Activated T-helper 2 cell treated with anti-CD3 and anti-CD28 coated beads, Interferon-gamma antibody, Interleukin-2, Interleukin-4, amounts not matched to agents 10 μg/mL and 5 μg/mL and 100 μg/mL, durations not matched to agents 14 hours and 24 hours and 36 hours (primary cell): ENCODE results near the gene GBE1. TPM values are rescaled to one million over a fixed set of nuclear protein-coding genes. Genes with fewer than 3 reads are reported as not detected.
"Not testable (repeated sequence)": the region's sequence is repeated elsewhere in the genome, so short reads cannot be mapped to it uniquely, and the experiment has no call there.

ENCODE experiments used
- DNase-seq: peaks from one replicate; pipeline ENCODE4 v3.0.0; 2021; ENCODE audit warnings: low spot score
- H3K27ac Mint-ChIP-seq: one replicate; pipeline ENCODE4 v1.8.0; 2021; ENCODE audit warnings: mixed read lengths
- H3K27me3 Mint-ChIP-seq: one replicate; pipeline ENCODE4 v1.8.0; 2021; ENCODE audit warnings: low read depth, mixed read lengths
- H3K36me3 Mint-ChIP-seq: one replicate; pipeline ENCODE4 v1.8.0; 2021; ENCODE audit warnings: low read depth, mixed read lengths
- H3K4me1 Mint-ChIP-seq: one replicate; pipeline ENCODE4 v1.8.0; 2021; ENCODE audit warnings: low read depth, mixed read lengths
- H3K4me3 Mint-ChIP-seq: one replicate; pipeline ENCODE4 v1.8.0; 2021; ENCODE audit warnings: low read depth, mild to moderate bottlenecking, moderate library complexity, mixed read lengths
- H3K9me3 Mint-ChIP-seq: one replicate; pipeline ENCODE4 v1.8.0; 2021; ENCODE audit warnings: mixed read lengths
- intact Hi-C: fragments of 100-400 bp; cut with micrococcal nuclease; formaldehyde crosslinking; loops from one replicate; pipeline ENCODE4 v1.15.1; 2023
- total RNA-seq: library from RNA; stranded (reverse); gene quantifications from 2 replicates; pipeline ENCODE4 v1.2.3, GENCODE V29; 2022

GBE1 gene
- total RNA-seq, 1 donor from 2014 or later: 55.1 TPM

DNA sequence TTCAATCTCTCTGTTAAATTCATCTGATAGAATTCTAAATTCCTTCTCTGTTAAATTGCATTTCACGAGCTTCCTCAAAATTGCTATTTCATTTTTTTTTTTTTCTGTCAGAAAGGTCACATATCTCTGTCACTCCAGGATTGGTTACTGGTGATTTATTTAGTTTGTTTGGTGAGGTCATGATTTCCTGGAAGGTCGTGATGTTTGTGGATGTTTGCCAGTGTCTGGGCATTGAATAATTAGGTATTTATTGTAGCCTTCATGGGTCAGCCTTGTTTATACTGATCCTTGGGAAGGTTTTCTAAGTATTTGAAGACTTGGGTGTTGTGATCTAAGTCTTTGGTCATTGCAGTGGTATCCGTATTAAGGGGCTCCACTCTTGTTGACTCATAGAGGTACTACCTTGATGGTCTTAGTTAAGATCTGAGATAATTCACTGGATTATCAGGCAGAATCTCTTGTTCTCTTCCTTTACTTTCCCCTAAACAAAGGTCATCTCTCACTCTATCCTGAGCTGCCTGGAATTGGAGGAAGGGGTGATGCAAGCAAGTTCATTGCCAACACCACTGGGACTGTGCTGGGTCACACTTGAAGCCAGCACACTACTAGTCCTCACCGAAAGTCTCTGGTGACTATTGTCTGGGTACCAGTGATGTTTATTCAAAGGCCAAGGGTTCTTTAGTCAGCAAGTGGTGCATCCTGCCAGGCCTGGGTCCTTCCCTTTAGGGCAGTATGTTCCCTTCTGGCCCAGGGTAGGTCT is 231.1 kb downstream of the GBE1 start:
- Mint-ChIP-seq H3K27ac (no peak overlapping the region), H3K4me1 (no peaks in the 10 kb centered on the region), H3K9me3 (peaks cover 22% of the 10 kb centered on the region), H3K36me3 (peaks cover 51% of the 10 kb centered on the region), H3K4me3 (no peak overlapping the region), H3K27me3 (no peaks in the 10 kb centered on the region)
- intact Hi-C loops: no loop called here
- DNase-seq: no peak

GRCh38 chr3:81521855-81522254 is 239.6 kb downstream of the GBE1 start:
- no peak for DNase-seq
- Mint-ChIP-seq H3K9me3 (peaks cover 9% of the 10 kb centered on the region), H3K4me1 (no peaks in the 10 kb centered on the region), H3K27me3 (no peaks in the 10 kb centered on the region), H3K36me3 (peaks cover 14% of the 10 kb centered on the region), H3K4me3 (no peak overlapping the region), H3K27ac (no peak overlapping the region)
- intact Hi-C loops: no loop called here

DNA sequence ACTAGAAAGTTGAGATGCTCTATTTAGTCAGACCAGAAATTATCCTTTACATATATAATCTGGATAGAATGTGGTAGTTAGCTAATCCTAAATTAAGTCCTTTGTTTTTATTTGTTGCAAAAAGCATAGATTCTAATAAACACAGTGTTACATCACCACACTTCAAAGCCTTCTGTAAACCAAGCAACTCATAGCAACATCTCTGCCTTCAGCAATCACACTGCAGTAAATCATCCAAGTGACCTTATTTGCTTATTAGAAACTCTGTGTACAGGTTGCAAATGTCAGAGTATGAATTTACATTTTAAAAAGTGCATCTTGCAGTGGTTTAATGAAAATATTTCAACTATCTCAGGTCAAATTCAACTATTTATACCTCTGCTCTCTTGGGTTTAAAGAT is 242.5 kb downstream of the GBE1 start:
- Mint-ChIP-seq H3K4me3 (no peak overlapping the region), H3K9me3 (no peaks in the 10 kb centered on the region), H3K4me1 (no peaks in the 10 kb centered on the region), H3K36me3 (peaks cover 4% of the 10 kb centered on the region), H3K27me3 (no peaks in the 10 kb centered on the region), H3K27ac (no peak overlapping the region)
- intact Hi-C loops: no loop called here
- no peak for DNase-seq

- no peak for DNase-seq
- Mint-ChIP-seq H3K4me3 (no peak overlapping the region), H3K27me3 (no peaks in the 10 kb centered on the region), H3K4me1 (no peaks in the 10 kb centered on the region), H3K36me3 (peaks cover 4% of the 10 kb centered on the region), H3K27ac (no peak overlapping the region), H3K9me3 (no peaks in the 10 kb centered on the region)
- intact Hi-C loops: no loop called here
Measured at GRCh38 chr3:81516042-81516441, 245.4 kb downstream of the GBE1 start.

DNA sequence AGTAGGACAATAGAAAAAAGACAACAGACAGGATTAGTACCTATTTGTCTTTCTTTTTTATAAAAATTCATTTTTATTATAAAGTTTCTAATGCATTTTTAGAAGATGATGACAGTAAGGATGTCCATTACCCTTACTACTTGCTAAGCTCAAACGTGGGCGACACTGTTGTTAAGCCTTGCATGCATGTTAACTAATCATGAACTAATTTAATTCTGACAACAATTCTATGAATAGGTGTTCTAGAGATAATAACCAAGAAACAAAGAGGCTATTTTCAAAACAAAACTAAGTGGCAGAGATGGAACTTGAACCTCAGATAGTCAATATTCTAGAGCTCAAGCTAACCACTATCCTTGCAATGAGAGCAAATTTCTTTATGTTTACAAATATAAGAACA is 247.9 kb downstream of the GBE1 start:
- H3K27ac Mint-ChIP-seq: no peak overlapping the region
- peaks cover 4% of the 10 kb centered on the region for H3K36me3 Mint-ChIP-seq
- intact Hi-C loops: no loop called here
- H3K27me3 Mint-ChIP-seq: no peaks in the 10 kb centered on the region
- H3K4me1 Mint-ChIP-seq: no peaks in the 10 kb centered on the region
- no peak overlapping the region for H3K4me3 Mint-ChIP-seq
- DNase-seq: no peak
- no peaks in the 10 kb centered on the region for H3K9me3 Mint-ChIP-seq

DNA sequence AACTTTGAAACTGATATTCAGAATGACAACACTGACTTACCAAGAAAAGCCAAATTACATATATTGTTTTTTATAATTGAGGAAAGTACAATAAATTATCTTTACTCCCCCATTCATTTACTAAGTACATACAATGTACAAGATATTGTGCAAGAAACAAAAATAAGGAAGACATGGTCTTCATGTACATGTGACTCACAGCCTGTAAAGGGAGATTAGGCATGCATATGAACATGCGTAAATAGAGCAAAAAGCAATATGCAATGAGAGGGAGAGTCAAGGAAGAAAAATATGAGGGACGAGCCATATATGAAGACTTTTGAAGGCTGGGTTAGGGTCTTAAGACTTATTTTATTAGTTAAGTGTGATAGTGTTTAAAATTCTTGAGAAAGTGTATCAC is 258.4 kb downstream of the GBE1 start:
- DNase-seq: no peak
- Mint-ChIP-seq H3K4me1 (no peaks in the 10 kb centered on the region), H3K9me3 (no peaks in the 10 kb centered on the region), H3K27me3 (no peaks in the 10 kb centered on the region), H3K36me3 (no peaks in the 10 kb centered on the region), H3K27ac (no peak overlapping the region), H3K4me3 (no peak overlapping the region)
- intact Hi-C loops: no loop called here

DNA sequence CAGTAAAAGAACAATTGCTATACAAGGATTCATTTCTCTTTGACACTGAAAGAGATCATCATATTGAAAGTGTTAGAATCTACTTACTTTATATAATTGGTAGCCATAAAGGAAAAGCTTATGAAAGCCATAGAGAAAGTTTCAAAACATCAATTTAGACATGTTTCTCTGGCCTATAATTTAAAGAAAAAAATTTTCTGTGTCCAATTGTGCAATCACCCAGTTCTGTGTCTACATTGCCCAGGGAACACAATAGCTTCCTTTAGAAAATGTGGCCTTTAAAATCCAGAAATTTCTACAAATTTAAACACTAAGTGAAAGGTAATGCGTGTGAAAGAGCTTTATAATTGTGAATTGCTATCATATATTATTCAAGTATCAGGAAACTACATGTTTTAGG is 259.2 kb downstream of the GBE1 start:
- DNase-seq: no peak
- Mint-ChIP-seq H3K4me1 (no peaks in the 10 kb centered on the region), H3K4me3 (no peak overlapping the region), H3K36me3 (no peaks in the 10 kb centered on the region), H3K27me3 (no peaks in the 10 kb centered on the region), H3K27ac (no peak overlapping the region), H3K9me3 (no peaks in the 10 kb centered on the region)
- intact Hi-C loops: no loop called here

GRCh38 chr3:81500039-81500438 is 261.4 kb downstream of the GBE1 start:
- H3K4me1 Mint-ChIP-seq: no peaks in the 10 kb centered on the region
- no peaks in the 10 kb centered on the region for H3K9me3 Mint-ChIP-seq
- H3K36me3 Mint-ChIP-seq: no peaks in the 10 kb centered on the region
- intact Hi-C loops: no loop called here
- H3K4me3 Mint-ChIP-seq: no peak overlapping the region
- DNase-seq: no peak
- H3K27me3 Mint-ChIP-seq: no peaks in the 10 kb centered on the region
- no peak overlapping the region for H3K27ac Mint-ChIP-seq

- no peaks in the 10 kb centered on the region for H3K4me1 Mint-ChIP-seq
- H3K36me3 Mint-ChIP-seq: no peaks in the 10 kb centered on the region
- no peak overlapping the region for H3K4me3 Mint-ChIP-seq
- no peak for DNase-seq
- intact Hi-C loops: loop anchor here (10.0 kb wide), 1 partner anchor 147 kb away; no protein-coding TSS in a partner anchor
- no peak overlapping the region for H3K27ac Mint-ChIP-seq
- no peaks in the 10 kb centered on the region for H3K9me3 Mint-ChIP-seq
- no peaks in the 10 kb centered on the region for H3K27me3 Mint-ChIP-seq
Measured at GRCh38 chr3:81497572-81498251, 263.7 kb downstream of the GBE1 start.

- no peak overlapping the region for H3K4me3 Mint-ChIP-seq
- no peaks in the 10 kb centered on the region for H3K4me1 Mint-ChIP-seq
- H3K27me3 Mint-ChIP-seq: no peaks in the 10 kb centered on the region
- DNase-seq: no peak
- no peak overlapping the region for H3K27ac Mint-ChIP-seq
- H3K9me3 Mint-ChIP-seq: no peaks in the 10 kb centered on the region
- intact Hi-C loops: loop anchor here (10.0 kb wide), 1 partner anchor 148 kb away; no protein-coding TSS in a partner anchor
- no peaks in the 10 kb centered on the region for H3K36me3 Mint-ChIP-seq
Measured at GRCh38 chr3:81496407-81497104, 264.9 kb downstream of the GBE1 start.

GRCh38 chr3:81492471-81492870 is 269.0 kb downstream of the GBE1 start:
- not testable (repeated sequence) for H3K4me3 Mint-ChIP-seq, DNase-seq, H3K9me3 Mint-ChIP-seq, H3K27me3 Mint-ChIP-seq, H3K36me3 Mint-ChIP-seq, H3K4me1 Mint-ChIP-seq, H3K27ac Mint-ChIP-seq
- intact Hi-C loops: loop anchor here (10.0 kb wide), 1 partner anchor 152 kb away; no protein-coding TSS in a partner anchor

- no peaks in the 10 kb centered on the region for H3K4me1 Mint-ChIP-seq
Measured at GRCh38 chr3:81492040-81492439, 269.4 kb downstream of the GBE1 start.

More at GRCh38 chr3:81492040-81492439, 269.4 kb downstream of the GBE1 start:
- Mint-ChIP-seq H3K4me3 (no peak overlapping the region), H3K27ac (no peak overlapping the region), H3K36me3 (no peaks in the 10 kb centered on the region), H3K9me3 (no peaks in the 10 kb centered on the region), H3K27me3 (no peaks in the 10 kb centered on the region)
- DNase-seq: no peak
- intact Hi-C loops: loop anchor here (10.0 kb wide), 1 partner anchor 153 kb away; no protein-coding TSS in a partner anchor
